ENCODE data around the gene RGMB. TPM values are rescaled to one million over a fixed set of nuclear protein-coding genes. Genes with fewer than 3 reads are reported as not detected.

RGMB gene
- polyA plus RNA-seq, 5 donors, result 15.7 to 17.8 (median 16.6) TPM

GRCh38 chr5:98825582-98826375 lies 52.3 kb downstream of the RGMB start:
- DNase-seq, result no peak

DNA sequence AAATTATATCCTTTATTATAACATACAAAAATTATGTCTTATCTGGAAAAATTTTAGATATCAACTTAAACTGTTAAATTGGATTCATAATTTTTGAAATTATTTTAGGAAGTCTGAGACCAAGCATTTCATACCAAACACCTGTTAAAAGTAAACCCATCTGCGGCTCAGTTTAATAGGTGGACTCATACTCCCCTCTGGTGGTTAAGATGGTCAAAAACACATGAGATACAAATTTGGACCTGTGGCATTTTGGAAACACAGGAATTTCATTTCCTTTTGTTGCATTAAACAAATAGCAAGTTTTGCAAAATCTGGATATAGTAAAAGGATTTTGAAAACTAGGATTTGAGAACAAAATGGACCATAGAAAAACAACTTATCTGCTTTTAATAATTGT lies 53.7 kb downstream of the RGMB start:
- DNase-seq, result no peak

- DNase-seq, result no peak
Measured at GRCh38 chr5:98827588-98828284, 54.3 kb downstream of the RGMB start.

GRCh38 chr5:98836175-98836574 lies 62.7 kb downstream of the RGMB start:
- no peak for DNase-seq

- DNase-seq, result no peak
Measured at GRCh38 chr5:98839469-98840383, 66.3 kb downstream of the RGMB start.

DNA sequence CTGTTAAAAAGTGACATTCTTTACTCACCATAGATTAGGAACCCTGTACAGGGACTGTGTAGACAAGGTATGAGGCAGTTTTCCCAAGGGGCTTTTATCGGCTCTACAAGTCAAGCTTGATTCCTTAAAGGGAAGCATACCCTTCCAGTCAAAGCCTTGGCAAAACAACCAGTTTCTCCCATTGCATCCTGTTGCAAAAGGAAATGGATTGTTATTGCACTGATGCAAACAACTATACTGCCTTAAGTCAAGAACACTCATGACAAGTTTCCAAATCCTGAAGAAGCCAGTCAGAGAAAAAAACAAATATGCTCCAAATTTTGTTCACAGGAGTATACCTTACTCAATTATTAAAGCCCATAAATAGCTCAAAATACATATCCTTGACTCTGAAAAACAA lies 67.5 kb downstream of the RGMB start:
- no peak for DNase-seq

- DNase-seq, result no peak
Measured at GRCh38 chr5:98843481-98843880, 70.0 kb downstream of the RGMB start.

DNA sequence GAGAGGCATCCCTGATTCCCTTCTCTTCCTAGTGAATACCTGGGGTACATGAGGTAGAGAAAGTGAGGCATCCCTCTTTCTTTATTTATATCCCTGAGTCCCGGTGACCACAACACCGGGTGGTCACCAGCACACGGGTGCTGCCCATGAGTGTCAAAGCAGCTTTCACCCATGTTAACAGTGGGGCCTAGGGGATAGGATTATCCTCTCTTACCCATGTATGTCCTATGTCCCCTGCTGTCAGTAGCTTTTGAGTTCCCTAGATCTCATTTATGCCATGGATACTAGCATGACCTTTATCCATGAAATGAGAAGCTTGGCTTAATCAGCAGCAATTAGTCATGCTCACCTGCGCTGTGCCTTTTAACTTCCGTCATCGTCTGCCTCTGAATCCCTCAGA lies 71.4 kb downstream of the RGMB start:
- DNase-seq, result no peak

DNA sequence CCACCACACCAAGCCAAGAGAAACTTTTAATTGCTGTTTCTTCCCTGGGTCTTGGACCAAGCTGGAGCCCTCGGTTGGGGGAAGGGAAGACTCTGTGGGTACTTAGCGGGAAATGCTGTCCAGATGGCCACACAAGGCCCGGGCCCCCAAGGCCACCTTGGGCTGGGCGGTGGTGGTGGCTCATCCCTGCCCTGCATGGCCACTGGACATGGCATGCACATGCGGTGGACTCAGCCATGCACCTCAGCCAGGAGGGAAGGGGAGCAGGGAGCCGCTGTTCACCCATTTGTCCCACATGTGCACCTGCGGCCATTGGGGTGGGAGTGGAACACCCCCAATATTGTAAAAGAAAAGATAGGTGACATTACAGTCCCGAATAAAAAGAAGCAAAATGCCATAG lies 72.4 kb downstream of the RGMB start:
- DNase-seq, result no peak

Other genes starting within 250 kb of the RGMB start
- 10 to 100 TPM; 46.5 to 71.7 (median 70.7) TPM for gene CHD1, start 155.3 kb downstream of the RGMB start, polyA plus RNA-seq (ENCODE audit: insufficient read depth in 1 of 5, insufficient read length in 5 of 5, low replicate concordance in 1 of 5)

Data from right lung (tissue), 5 donors.